Measurements from ENCODE around the gene MYPOP. TPM values are rescaled to one million over a fixed set of nuclear protein-coding genes. Genes with fewer than 3 reads are reported as not detected.
"Not testable (repeated sequence)": the region's sequence is repeated elsewhere in the genome, so short reads cannot be mapped to it uniquely, and the experiment has no call there.

The MYPOP gene
- total and polyA plus RNA-seq, 9 of the 15 experiments (the other 6 are each of a cell fraction or from before 2014, with no cell fraction given) = 0.32 to 7.6 (median 1.6) TPM

DNA sequence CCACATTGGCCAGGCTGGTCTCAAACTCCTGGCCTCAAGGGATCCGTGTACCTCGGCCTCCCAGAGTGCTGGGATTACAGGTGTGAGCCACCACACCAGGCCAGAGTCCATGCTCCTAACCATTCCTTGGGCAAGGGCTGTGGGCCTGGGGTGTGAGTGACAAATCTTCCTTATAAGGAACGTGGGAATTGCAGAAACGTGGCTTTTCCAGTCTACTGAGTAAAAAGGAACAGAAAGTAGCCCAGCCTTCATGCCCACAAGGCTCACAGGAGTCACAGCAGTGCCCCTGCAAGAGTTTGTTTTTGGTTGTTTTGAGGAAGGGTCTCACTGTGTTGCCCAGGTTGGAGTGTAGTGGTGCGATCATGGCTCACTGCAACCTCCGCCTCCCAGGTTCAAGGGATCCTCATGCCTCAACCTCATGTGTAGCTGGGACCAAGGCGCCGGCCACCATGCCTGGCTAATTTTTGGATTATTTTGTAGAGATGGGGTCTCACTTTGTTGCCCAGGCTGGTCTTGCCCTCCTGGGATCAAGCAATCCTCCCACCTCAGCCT lies 5.1 kb downstream of the MYPOP start:
- no TSS peak for BruUV-seq (replicated peaks)
- TF ChIP-seq ZNF140 (CRISPR knock-in tag; IDR thresholded peaks at IDR 0.05) (no peak), SMC3 (conservative IDR thresholded peaks at IDR 0.05; ENCODE audit: insufficient read depth, low read depth, low read length) (no peak), ELF4 (CRISPR knock-in tag; IDR thresholded peaks at IDR 0.05) (no peak), ZNF121 (CRISPR knock-in tag; conservative IDR thresholded peaks at IDR 0.05) (peak; percentile 75), ZSCAN32 (CRISPR knock-in tag; IDR thresholded peaks at IDR 0.05) (no peak), DPF2 (IDR thresholded peaks at IDR 0.05) (no peak)
- TF ChIP-seq, protein P1, sequence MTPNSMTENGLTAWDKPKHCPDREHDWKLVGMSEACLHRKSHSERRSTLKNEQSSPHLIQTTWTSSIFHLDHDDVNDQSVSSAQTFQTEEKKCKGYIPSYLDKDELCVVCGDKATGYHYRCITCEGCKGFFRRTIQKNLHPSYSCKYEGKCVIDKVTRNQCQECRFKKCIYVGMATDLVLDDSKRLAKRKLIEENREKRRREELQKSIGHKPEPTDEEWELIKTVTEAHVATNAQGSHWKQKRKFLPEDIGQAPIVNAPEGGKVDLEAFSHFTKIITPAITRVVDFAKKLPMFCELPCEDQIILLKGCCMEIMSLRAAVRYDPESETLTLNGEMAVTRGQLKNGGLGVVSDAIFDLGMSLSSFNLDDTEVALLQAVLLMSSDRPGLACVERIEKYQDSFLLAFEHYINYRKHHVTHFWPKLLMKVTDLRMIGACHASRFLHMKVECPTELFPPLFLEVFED (CRISPR knock-in tag; conservative IDR thresholded peaks at IDR 0.05) = no peak
- TF ChIP-seq, protein P2, sequence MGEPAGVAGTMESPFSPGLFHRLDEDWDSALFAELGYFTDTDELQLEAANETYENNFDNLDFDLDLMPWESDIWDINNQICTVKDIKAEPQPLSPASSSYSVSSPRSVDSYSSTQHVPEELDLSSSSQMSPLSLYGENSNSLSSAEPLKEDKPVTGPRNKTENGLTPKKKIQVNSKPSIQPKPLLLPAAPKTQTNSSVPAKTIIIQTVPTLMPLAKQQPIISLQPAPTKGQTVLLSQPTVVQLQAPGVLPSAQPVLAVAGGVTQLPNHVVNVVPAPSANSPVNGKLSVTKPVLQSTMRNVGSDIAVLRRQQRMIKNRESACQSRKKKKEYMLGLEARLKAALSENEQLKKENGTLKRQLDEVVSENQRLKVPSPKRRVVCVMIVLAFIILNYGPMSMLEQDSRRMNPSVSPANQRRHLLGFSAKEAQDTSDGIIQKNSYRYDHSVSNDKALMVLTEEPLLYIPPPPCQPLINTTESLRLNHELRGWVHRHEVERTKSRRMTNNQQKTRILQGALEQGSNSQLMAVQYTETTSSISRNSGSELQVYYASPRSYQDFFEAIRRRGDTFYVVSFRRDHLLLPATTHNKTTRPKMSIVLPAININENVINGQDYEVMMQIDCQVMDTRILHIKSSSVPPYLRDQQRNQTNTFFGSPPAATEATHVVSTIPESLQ (CRISPR knock-in tag; IDR thresholded peaks at IDR 0.05) = no peak
- FAIRE-seq (no peak), ATAC-seq (no peak), DNase-seq (ENCODE audit: extremely low read depth in 1 of 4, low spot score in 3 of 4) (no peak)
- H3K36me3 ChIP-seq (ENCODE audit: control insufficient read depth, insufficient read depth, low read length) = peaks cover 35% of the 10 kb centered on the region
- no peak overlapping the region for H3K9ac ChIP-seq (ENCODE audit: insufficient read depth in 1 of 2, low read depth in 2 of 2, low read length in 2 of 2)
- H3K27ac ChIP-seq (ENCODE audit: extremely low read depth, low read depth, low read length) = no peak overlapping the region
- peaks cover 6 to 18% of the 10 kb centered on the region in 2 experiments; a peak in 4 of 5 replicates for H3K4me1 ChIP-seq (replicated peaks in 1 of 2; ENCODE audit: control insufficient read depth in 2 of 2, insufficient read depth in 2 of 2, low read length in 2 of 2)
- no peaks in the 10 kb centered on the region for H3K9me1 ChIP-seq (ENCODE audit: control insufficient read depth, insufficient read depth, low read length)
- in situ Hi-C loops (cut with MboI) (no loop called here), intact Hi-C loops (cut with micrococcal nuclease) (no loop called here)
- WGBS (ENCODE audit: insufficient coverage, low coverage, missing lambda C conversion rate) = 83% methylated on average over 8 of the region's 8 CpGs
- POLR2A ChIA-PET = no interaction called here
- no peak overlapping the region for H3K4me2 ChIP-seq (ENCODE audit: insufficient read depth, low read length)
- no peak overlapping the region for H2AFZ ChIP-seq (ENCODE audit: low read depth, low read length)
- CTCF ChIA-PET (ENCODE audit: low intra/inter-chr PET ratio) = no interaction called here
- no peak overlapping the region for H3K4me3 ChIP-seq
- H3K79me2 ChIP-seq (ENCODE audit: control insufficient read depth, insufficient read depth, low read length) = peaks cover 20% of the 10 kb centered on the region
- H4K20me1 ChIP-seq (replicated peaks; ENCODE audit: control insufficient read depth, insufficient read depth, low read length) = no peaks in the 10 kb centered on the region
- H3K27me3 ChIP-seq (ENCODE audit: control insufficient read depth in 2 of 2, insufficient read depth in 2 of 2, low read length in 2 of 2) = no peaks in the 10 kb centered on the region
- no peaks in the 10 kb centered on the region for H3K9me3 ChIP-seq (replicated peaks; ENCODE audit: control insufficient read depth, insufficient read depth, low read depth, low read length)

DNA sequence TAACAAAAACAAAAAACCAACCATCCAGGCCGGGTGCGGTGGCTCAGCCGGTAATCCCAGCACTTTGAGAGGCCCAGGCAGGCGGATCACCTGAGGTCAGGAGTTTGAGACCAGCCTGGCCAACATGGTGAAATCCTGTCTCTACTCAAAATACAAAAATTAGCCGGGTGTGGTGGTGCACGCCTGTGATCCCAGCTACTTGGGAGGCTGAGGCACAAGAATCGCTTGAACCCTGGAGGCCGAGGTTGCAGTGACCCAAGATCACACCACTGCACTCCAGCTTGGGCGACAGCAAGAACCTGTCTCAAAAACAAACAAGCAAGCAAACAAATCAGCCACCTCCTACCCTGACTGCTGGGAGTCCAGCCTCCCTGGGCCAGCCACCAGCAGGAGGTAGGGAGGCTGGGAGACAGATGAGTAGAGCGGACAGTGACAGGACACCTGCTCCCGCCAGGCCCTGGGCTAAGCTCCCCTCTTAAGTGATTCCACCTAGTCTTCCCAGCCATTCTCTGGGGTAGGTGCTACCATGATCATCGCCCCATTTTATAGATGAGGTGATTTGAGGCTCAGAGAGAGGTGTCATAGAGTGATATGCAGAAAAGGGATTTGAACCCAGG lies 6.3 kb downstream of the MYPOP start:
- H3K27me3 ChIP-seq (ENCODE audit: control insufficient read depth in 2 of 2, insufficient read depth in 2 of 2, low read length in 2 of 2); H3K27ac ChIP-seq (ENCODE audit: extremely low read depth, low read depth, low read length); H3K9me1 ChIP-seq (ENCODE audit: control insufficient read depth, insufficient read depth, low read length); BruUV-seq (replicated peaks); FAIRE-seq; H3K4me2 ChIP-seq (ENCODE audit: insufficient read depth, low read length); H3K4me3 ChIP-seq; H3K9me3 ChIP-seq (replicated peaks; ENCODE audit: control insufficient read depth, insufficient read depth, low read depth, low read length); H4K20me1 ChIP-seq (replicated peaks; ENCODE audit: control insufficient read depth, insufficient read depth, low read length); H3K9ac ChIP-seq (ENCODE audit: insufficient read depth in 1 of 2, low read depth in 2 of 2, low read length in 2 of 2); in situ Hi-C loops (cut with MboI); H3K79me2 ChIP-seq (ENCODE audit: control insufficient read depth, insufficient read depth, low read length); H3K4me1 ChIP-seq (replicated peaks in 1 of 2; ENCODE audit: control insufficient read depth in 2 of 2, insufficient read depth in 2 of 2, low read length in 2 of 2); H2AFZ ChIP-seq (ENCODE audit: low read depth, low read length); CTCF ChIA-PET (ENCODE audit: low intra/inter-chr PET ratio); intact Hi-C loops (cut with micrococcal nuclease); ATAC-seq; POLR2A ChIA-PET; DNase-seq (ENCODE audit: extremely low read depth in 1 of 4, low spot score in 3 of 4): not testable (repeated sequence)
- H3K36me3 ChIP-seq (ENCODE audit: control insufficient read depth, insufficient read depth, low read length) = peaks cover 35% of the 10 kb centered on the region
- WGBS (ENCODE audit: insufficient coverage, low coverage, missing lambda C conversion rate) = 90% methylated on average over 12 of the region's 12 CpGs
